ENCODE measurements around the gene TAS2R41. TPM values are rescaled to one million over a fixed set of nuclear protein-coding genes. Genes with fewer than 3 reads are reported as not detected.

TAS2R41 gene
- total RNA-seq, 2 donors from 2014 or later = 0.59 TPM; not detected in 1

DNA sequence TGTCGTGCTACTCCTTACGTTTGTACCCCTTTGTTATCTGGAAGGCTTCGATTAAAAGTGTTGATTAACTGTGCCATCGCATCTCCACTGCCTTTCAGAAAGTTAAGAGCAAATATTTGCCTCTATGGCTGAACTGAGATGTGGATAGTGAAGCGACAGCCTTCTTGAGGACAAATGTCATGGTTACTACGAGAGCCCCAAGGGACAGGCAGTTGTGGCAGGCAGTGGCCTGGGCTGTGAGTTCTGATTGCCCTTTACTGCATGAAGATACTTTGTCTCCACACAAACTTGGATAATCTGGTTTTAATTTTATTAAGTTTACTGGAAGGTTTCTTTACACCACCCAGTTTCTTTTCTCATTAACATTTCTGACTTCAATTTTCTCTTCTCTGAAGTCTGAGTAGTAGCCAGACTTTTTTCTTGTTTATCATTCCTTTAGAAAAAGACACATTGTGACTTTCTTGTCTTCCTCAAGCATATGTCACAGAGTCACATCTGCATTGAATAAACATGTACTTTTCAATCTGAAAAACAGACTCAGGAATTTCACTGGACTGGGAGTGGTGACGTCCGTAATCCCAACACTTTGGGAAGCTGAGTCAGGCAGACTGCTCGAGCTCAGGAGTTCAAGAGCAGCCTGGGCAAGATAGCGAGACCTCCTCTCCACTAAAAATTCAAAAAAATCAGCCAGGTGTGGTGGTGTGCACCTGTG is 1.5 kb downstream of the TAS2R41 start:
- Mint-ChIP-seq H3K9me3 (no peaks in the 10 kb centered on the region), H3K36me3 (ENCODE audit: low read depth) (no peaks in the 10 kb centered on the region), H3K4me1 (no peaks in the 10 kb centered on the region), H3K27ac (no peak overlapping the region), H3K27me3 (ENCODE audit: insufficient read depth) (no peaks in the 10 kb centered on the region), H3K4me3 (no peak overlapping the region)
- Histone ChIP-seq H3K9ac (ENCODE audit: extremely low read depth, low read length, poor library complexity, severe bottlenecking) (no peak overlapping the region), H3K36me3 (ENCODE audit: control insufficient read depth, insufficient read depth, low read length) (no peaks in the 10 kb centered on the region), H3K4me3 (ENCODE audit: low read length) (no peak overlapping the region), H3K27ac (ENCODE audit: low read depth, low read length) (no peak overlapping the region), H3K9me3 (ENCODE audit: control insufficient read depth, low read length) (no peaks in the 10 kb centered on the region), H3K27me3 (ENCODE audit: control insufficient read depth, insufficient read depth, low read length, poor library complexity, severe bottlenecking) (no peaks in the 10 kb centered on the region), H3K4me1 (ENCODE audit: control insufficient read depth, insufficient read depth, low read length) (no peaks in the 10 kb centered on the region)
- TF ChIP-seq, protein P1, sequence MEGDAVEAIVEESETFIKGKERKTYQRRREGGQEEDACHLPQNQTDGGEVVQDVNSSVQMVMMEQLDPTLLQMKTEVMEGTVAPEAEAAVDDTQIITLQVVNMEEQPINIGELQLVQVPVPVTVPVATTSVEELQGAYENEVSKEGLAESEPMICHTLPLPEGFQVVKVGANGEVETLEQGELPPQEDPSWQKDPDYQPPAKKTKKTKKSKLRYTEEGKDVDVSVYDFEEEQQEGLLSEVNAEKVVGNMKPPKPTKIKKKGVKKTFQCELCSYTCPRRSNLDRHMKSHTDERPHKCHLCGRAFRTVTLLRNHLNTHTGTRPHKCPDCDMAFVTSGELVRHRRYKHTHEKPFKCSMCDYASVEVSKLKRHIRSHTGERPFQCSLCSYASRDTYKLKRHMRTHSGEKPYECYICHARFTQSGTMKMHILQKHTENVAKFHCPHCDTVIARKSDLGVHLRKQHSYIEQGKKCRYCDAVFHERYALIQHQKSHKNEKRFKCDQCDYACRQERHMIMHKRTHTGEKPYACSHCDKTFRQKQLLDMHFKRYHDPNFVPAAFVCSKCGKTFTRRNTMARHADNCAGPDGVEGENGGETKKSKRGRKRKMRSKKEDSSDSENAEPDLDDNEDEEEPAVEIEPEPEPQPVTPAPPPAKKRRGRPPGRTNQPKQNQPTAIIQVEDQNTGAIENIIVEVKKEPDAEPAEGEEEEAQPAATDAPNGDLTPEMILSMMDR (conservative IDR thresholded peaks at IDR 0.05) = no peak
- DNase-seq = no peak
- 90 to 96% methylated on average over 9 to 10 of the region's 10 CpGs for WGBS, 2 experiments (ENCODE audit: insufficient coverage in 1 of 2, insufficient read length in 1 of 2)

DNA sequence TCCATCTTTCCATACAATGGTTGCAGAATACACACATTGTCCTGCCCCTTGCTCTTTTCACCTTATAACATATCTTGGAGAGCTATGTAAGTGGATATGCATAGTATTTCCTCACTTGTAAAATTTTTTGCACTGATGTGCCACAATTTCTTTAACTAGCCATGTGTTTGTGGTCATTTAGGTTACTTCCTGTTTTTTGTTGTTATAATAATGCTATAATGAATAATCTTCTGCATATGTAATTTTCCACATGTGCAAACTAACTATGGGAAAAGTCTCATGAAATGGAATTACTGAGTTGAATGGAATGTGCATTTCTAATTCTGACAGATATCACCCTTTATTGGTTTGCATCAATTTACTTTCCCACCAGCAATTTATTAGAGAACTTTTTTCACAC is 2.8 kb downstream of the TAS2R41 start:
- DNase-seq = no peak
- no peaks in the 10 kb centered on the region for H3K9me3 ChIP-seq (ENCODE audit: control insufficient read depth, low read length)
- H3K9ac ChIP-seq (ENCODE audit: extremely low read depth, low read length, poor library complexity, severe bottlenecking) = no peak overlapping the region
- H3K4me1 ChIP-seq (ENCODE audit: control insufficient read depth, insufficient read depth, low read length) = no peaks in the 10 kb centered on the region
- Mint-ChIP-seq H3K36me3 (ENCODE audit: low read depth) (no peaks in the 10 kb centered on the region), H3K9me3 (no peaks in the 10 kb centered on the region), H3K4me1 (no peaks in the 10 kb centered on the region), H3K27me3 (ENCODE audit: insufficient read depth) (no peaks in the 10 kb centered on the region), H3K4me3 (no peak overlapping the region), H3K27ac (no peak overlapping the region)
- H3K27me3 ChIP-seq (ENCODE audit: control insufficient read depth, insufficient read depth, low read length, poor library complexity, severe bottlenecking) = no peaks in the 10 kb centered on the region
- no peaks in the 10 kb centered on the region for H3K36me3 ChIP-seq (ENCODE audit: control insufficient read depth, insufficient read depth, low read length)
- no peak overlapping the region for H3K4me3 ChIP-seq (ENCODE audit: low read length)
- TF ChIP-seq, protein P1 (conservative IDR thresholded peaks at IDR 0.05) = no peak
- no peak overlapping the region for H3K27ac ChIP-seq (ENCODE audit: low read depth, low read length)

DNA sequence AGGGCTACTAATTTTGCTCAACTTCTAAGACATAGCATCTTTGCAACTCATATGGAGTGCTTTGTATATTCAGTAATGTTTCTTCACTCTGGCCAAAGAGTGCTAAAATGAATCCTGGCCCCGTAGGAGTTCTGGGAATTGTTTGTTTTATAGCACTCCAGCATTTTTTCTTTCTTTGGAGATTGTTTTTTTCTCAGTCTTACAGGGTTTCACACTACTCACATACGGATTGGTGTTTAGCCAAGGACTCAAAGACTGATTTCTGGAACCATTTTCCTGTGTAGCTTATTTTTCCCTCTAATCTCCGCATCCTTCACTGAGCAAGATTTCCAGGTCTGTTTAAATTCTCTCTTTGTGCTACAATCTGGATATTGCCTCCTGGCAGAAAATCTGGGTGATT is 6.4 kb downstream of the TAS2R41 start:
- no peaks in the 10 kb centered on the region for H3K27me3 Mint-ChIP-seq (ENCODE audit: insufficient read depth)
- Histone ChIP-seq H3K27me3 (ENCODE audit: control insufficient read depth, insufficient read depth, low read length, poor library complexity, severe bottlenecking) (no peaks in the 10 kb centered on the region), H3K4me1 (ENCODE audit: control insufficient read depth, insufficient read depth, low read length) (no peaks in the 10 kb centered on the region), H3K9ac (ENCODE audit: extremely low read depth, low read length, poor library complexity, severe bottlenecking) (no peak overlapping the region), H3K9me3 (ENCODE audit: control insufficient read depth, low read length) (no peaks in the 10 kb centered on the region), H3K4me3 (ENCODE audit: low read length) (no peak overlapping the region), H3K36me3 (ENCODE audit: control insufficient read depth, insufficient read depth, low read length) (no peaks in the 10 kb centered on the region), H3K27ac (ENCODE audit: low read depth, low read length) (no peak overlapping the region)
- WGBS, 2 experiments (ENCODE audit: insufficient coverage in 1 of 2, insufficient read length in 1 of 2) = 81 to 90% methylated on average over 2 to 3 of the region's 3 CpGs
- DNase-seq = no peak
- TF ChIP-seq, protein P1 (conservative IDR thresholded peaks at IDR 0.05) = no peak
- no peak overlapping the region for H3K27ac Mint-ChIP-seq
- H3K36me3 Mint-ChIP-seq (ENCODE audit: low read depth) = no peaks in the 10 kb centered on the region
- H3K9me3 Mint-ChIP-seq = no peaks in the 10 kb centered on the region
- no peaks in the 10 kb centered on the region for H3K4me1 Mint-ChIP-seq
- no peak overlapping the region for H3K4me3 Mint-ChIP-seq

Measured in endodermal cell (in vitro differentiated cells).